GM18907 (cell line): ENCODE data around the gene SLC22A31.
"Not testable (repeated sequence)": the region's sequence is repeated elsewhere in the genome, so short reads cannot be mapped to it uniquely, and the experiment has no call there.

Experiments used
- ATAC-seq: cut with Tn5 transposase; IDR thresholded peaks from one replicate; pipeline ENCODE4 v1.9.1; 2021; ENCODE audit warnings: mild to moderate bottlenecking, moderate library complexity; ENCODE audit not compliant: unreplicated experiment

Gene SLC22A31

DNA sequence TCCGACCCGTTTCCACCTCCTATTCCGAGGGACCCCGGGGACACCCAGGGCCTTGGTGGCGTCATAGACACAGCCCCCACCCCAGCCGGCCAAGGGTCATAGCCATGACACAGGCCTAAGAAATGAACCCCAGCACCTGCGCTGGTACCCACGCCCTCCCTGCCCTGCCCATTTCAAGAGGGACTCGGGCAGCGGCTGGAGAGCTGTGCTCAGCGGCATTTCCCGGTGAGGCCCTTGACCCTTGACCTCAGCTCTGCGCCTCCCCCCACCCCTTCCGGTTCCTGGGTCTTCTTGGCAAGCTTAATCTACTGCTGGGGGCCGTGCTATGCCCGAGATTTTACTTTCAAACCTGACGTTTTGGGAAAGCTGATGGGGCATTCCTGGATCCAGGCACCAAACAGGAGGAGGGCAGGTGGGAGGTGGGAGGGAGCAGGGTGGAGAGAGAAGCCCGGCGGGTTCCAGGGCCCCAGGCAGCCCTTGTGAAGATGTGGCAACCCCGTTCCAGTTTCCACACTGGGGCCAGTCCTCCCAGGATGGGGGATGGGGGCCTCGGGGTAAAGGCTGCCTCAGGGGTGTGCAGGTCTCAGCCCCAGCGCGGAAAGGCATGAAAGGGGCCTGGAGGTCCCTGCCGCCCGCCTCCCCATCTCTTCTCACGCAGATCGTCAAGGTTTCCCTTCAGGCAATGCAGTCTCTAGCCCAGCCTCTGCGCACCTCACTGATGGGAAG, at the start of gene SLC22A31:
Gene SLC22A31 (minus strand): TSS at position 414 of the 726 bp plus-strand sequence. CDS start 36 bp downstream, at position 378.
- no peak for ATAC-seq

DNA sequence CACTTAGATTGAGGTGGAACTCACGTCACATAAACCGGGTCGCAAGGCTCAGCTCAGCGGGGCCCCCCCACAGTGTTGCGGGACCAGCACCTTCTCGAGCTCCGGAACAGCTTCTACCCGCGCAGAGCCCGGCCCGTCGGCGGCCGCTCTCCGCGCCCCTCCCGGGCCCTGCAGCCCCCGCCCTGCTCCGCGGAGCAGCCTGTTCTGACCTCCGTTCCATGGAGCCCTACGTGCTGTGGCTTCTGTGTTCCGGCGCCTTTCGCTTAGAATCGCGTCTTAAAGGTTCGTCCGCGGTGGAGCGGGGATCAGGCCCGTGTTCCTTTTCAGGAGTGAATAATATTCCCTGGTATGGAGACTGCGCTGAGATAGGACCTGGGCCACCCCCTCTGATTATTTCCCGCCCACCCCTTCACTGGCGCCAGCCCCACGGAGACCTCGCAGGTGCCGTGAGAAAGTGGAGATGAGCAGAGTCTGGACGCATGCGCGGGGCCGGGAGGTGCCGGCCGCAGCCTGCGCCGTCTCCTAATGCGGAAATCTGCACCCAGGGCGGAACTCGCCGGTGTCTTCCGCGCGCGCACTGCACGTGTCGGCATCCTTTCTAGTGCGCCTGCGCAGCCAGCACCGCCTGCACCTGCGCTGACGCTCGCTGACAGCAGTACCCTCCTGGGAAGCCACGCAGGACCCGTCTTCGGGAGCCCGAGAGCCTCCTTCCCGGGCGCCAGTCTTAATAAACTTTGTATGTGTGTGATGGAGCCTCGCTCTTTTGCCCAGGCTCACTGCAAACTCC, 48.1 kb upstream of the SLC22A31 start:
- ATAC-seq, result no peak

DNA sequence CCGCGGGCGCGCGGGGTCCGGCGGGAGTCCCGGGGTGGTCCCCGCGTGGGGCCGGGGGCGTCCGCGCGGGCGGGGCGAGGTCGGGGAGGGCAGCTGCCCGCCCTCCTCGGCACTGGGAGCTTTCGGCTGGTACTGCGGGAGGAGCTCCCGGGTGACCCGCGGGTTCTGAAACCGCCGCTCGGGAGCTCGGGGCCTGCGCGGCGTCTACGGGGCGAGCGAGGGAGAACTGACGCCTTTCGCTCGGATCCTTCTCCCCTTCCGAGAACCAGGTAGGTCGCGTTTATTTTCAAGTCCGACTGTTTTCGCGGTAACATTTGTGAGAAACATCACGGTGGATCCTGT, 47.4 kb upstream of the SLC22A31 start:
- ATAC-seq, result not testable (repeated sequence)

- ATAC-seq, result peak; percentile 60
These were observed 46.8 kb upstream of the SLC22A31 start for GRCh38 chr16:89246903-89247733.

DNA sequence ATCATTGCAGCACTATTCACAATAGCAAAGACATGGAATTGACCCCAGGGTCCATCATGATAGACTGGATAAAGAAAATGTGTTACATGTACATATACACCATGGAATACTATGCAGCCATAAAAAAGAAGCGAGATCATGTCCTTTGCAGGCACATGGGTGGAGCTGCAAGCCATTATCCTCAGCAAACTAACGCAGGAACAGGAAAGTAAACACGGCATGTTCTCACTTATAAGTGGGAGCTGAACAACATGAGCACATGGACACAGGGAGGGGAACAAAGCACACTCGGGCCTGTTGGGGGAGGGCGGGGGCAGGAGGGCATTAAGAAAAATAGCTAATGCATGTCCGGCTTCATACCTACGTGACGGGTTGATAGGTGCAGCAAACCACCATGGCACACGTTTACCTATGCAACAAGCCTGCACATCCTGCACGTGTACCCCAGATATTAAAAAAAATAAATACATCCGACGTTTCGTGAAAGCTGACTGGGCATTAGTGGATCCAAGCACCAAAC, 46.1 kb upstream of the SLC22A31 start:
- no peak for ATAC-seq

DNA sequence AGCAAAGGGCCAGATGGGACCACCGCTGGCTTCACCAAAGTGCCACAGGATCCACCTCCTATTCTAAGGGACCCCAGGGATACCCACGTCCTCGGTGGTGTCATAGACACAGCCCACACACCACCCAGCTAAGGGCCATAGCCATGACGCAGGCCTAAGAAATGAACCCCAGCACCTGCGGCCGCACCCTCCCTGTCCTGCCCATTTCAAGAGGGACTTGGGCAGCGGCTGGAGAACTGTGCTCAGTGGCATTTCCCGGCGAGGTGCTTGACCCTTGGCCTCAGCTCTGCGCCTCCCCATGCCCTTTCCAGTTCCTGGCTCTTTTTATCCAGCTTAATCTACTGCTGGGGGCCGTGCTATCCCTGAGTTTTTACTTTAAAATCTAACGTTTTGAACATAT, 44.4 kb upstream of the SLC22A31 start:
- no peak for ATAC-seq

DNA sequence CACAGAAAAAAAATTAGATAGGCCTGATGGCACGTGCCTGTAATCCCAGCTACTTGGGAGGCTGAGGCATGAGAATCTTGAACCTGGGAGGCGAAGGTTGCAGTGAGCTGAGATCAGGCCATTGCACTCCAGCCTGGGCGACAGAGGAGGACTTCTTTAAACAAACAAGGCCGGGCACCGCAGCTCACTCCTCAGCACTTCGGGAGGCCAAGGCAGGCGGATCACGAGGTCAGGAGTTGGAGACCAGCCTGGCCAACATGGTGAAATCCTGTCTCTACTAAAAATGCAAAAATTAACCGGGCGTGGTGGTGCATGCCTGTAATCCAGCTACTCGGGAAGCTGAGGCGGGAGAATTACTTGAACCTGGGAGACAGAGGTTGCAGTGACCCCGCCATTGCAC, 43.9 kb upstream of the SLC22A31 start:
- not testable (repeated sequence) for ATAC-seq

GRCh38 chr16:89243664-89244063, 43.3 kb upstream of the SLC22A31 start:
- no peak for ATAC-seq

DNA sequence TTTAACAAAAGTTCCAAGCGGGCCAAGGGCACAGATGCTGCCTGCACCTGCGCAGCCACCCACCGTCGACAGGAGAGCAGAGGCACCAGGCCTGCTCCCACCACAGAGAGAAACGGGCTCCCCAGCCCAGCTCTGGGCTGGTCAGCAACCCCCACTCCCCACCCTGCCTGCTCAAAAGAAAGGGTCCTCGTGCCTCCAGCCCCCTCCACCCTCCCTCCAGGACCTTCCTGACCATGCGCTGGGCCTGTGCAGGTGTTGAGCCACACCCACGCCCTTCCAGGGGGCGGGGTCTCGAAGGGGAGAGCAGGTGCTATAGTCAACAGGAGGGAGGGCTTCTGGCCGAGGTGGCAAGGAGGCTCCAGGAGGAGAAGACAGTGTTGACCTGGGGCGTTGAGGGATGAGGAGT, 42.5 kb upstream of the SLC22A31 start:
- ATAC-seq, result no peak

DNA sequence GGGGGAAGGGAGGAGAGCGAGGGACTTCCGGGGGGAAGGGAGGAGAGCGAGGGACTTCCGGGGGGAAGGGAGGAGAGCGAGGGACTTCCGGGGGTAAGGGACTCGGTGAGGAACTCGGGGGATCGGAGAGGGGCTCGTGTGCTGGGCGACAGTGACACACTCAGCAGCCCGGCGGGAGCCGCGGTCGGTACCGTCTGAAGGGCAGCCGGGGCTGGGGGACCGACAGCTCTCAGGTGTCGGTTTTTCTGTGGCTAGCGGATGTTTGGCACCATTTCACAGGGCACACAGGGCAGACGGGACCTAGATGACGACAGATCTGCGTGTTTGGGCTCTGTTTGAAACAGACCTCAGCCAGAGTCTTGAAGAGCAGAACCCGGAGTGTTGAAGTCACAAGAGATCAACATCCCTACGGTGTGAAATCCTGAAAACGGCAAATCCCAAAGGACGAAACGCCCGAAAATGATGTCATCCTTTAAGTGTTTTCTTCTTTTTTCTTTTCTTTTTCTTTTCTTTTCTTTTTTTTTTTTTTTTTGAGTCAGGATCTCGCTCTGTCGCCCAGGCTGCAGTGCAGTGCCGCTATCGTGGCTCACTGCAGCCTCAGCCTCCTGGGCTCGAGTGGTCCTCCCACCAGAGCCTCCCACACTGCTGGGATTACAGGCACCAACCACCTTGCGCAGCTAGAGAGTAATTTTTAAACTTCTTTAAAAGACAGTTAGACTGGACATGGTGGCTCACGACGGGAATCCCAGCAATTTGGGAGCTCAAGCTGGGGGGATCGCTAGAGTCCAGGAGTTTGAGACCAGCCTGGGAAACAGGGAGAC, 41.1 kb upstream of the SLC22A31 start:
- peak; percentile 51 for ATAC-seq

DNA sequence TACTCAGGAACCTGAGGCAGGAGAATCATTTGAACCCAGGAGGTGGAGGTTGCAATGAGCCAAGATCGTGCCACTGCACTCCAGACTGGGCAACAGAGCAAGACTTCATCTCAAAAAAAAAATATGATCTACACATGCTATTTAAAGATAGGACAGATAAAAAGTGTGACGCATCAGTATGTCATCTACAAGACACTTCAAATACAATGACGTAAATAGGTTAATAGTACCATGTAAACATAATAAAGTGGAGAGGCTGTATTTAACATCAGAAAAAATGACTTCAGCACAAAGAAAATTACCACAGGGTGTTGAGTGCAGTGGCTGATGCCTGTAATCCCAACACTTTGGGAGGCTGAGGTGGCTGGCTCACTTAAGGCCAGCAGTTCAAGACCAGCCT, 37.4 kb upstream of the SLC22A31 start:
- no peak for ATAC-seq

GRCh38 chr16:89233678-89234490, 33.5 kb upstream of the SLC22A31 start:
- ATAC-seq, result no peak

DNA sequence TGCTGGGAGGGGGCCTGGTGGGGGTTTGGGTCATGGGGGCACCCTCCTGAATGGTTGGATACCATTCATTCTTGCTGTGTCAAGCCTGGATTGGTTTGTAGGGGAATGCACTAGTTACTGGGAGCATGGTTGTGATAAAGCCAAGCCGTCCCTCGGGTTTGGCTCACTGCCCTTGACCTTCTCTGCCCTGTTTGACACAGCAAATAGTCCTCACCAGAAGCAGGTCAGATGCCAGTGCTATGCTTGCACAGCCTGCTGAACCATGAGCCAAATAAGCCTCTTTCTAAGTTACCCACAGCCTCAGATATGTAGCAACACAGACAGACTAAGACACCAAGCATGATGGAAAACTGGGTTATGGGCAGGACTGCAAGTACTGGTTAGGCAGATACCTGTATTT, 31.8 kb upstream of the SLC22A31 start:
- no peak for ATAC-seq

GRCh38 chr16:89230255-89230654, 29.9 kb upstream of the SLC22A31 start:
- ATAC-seq, result no peak

DNA sequence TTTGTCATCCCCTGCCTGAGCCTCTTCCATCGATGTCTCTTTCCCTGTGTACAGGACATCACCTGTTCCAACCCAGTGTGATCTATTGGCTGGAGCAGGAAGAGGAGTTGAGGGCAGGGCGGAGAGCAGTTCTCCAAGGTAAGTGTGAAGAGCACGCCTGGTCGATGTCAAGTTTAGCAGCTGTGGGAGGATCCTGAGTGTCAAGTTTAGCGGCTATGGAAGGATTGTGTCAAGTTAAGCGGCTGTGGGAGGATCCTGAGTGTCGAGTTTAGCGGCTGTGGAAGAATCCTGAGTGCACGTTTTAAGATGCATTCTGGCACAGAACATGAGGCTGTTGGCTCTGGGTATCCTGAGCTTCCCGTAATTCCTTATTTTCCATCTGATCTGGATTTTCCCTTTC, 24.3 kb upstream of the SLC22A31 start:
- ATAC-seq, result no peak

- ATAC-seq, result no peak
These were observed 22.6 kb upstream of the SLC22A31 start for GRCh38 chr16:89222931-89223330.

DNA sequence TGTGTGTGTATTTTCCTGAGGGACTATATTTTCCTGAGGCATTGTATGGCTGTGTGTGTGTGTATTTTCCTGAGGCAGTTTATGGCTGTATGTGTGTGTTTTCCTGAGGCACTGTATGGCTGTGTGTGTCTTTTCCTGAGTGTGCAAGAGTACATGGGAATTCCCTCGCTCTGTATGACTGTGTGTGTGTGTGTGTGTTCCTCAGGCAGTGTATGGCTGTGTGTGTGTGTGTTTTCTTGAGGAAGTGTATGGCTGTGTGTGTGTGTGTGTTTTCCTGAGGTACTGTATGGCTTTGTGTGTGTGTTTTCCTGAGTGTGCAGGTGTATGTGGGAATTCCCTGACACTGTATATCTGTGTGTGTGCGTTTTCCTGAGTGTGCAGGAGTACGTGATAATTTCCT, 21.3 kb upstream of the SLC22A31 start:
- ATAC-seq, result no peak

GRCh38 chr16:89219365-89219764, 19.0 kb upstream of the SLC22A31 start:
- ATAC-seq, result no peak

GRCh38 chr16:89217388-89218191, 17.3 kb upstream of the SLC22A31 start, which contains the start of gene ZNF778:
Gene ZNF778 (plus strand): TSS chr16:89217703. CDS start chr16:89221128, 3,425 bp downstream.
- peak; percentile 85 for ATAC-seq
